OCI-LY1 (cell line): ENCODE measurements around the gene CD55.

ENCODE experiments used
- H2AFZ ChIP-seq: fragments of 200-600 bp; sonication (generic), shearing (Covaris generic); 2 replicates; pipeline ENCODE4 v1.6.0; 2014; ENCODE audit warnings: antibody characterized with exemption, mild to moderate bottlenecking, low read length
- H3F3A ChIP-seq: fragments of 200-600 bp; sonication (generic), shearing (Covaris generic); 2 replicates; pipeline ENCODE4 v1.6.0; 2014; ENCODE audit warnings: mild to moderate bottlenecking, antibody characterized with exemption, low read length, moderate library complexity; ENCODE audit not compliant: insufficient read depth
- H3K27ac ChIP-seq: fragments of 200-600 bp; sonication (generic); 2 replicates; pipeline ENCODE4 v1.5.1; 2014; ENCODE audit warnings: low read length, mixed run types, mild to moderate bottlenecking, low read depth; ENCODE audit not compliant: poor library complexity, severe bottlenecking
- H3K27me3 ChIP-seq: fragments of 200-600 bp; sonication (generic); 2 replicates; pipeline ENCODE4 v1.6.0; 2014; ENCODE audit warnings: antibody characterized with exemption, mild to moderate bottlenecking, low read length, moderate library complexity; ENCODE audit not compliant: insufficient read depth
- H3K36me3 ChIP-seq: fragments of 200-600 bp; sonication (generic); 2 replicates; pipeline ENCODE4 v1.6.1; 2014; ENCODE audit warnings: mild to moderate bottlenecking, antibody characterized with exemption, low read length, moderate library complexity, mixed read lengths; ENCODE audit not compliant: insufficient read depth
- H3K4me1 ChIP-seq: fragments of 200-600 bp; sonication (generic); 2 replicates; pipeline ENCODE4 v1.5.1; 2014; ENCODE audit warnings: mild to moderate bottlenecking, low read length, moderate library complexity; ENCODE audit not compliant: insufficient read depth, severe bottlenecking
- H3K4me2 ChIP-seq: fragments of 200-600 bp; sonication (generic), shearing (Covaris generic); 2 replicates; pipeline ENCODE4 v1.6.1; 2014; ENCODE audit warnings: low read length
- H3K4me3 ChIP-seq: fragments of 200-600 bp; sonication (generic); 2 replicates; pipeline ENCODE4 v1.5.1; 2014; ENCODE audit warnings: low read length, low read depth, mild to moderate bottlenecking, mixed read lengths; ENCODE audit not compliant: poor library complexity, severe bottlenecking
- H3K79me2 ChIP-seq: fragments of 200-600 bp; shearing (Covaris generic); 2 replicates; pipeline ENCODE4 v1.6.1; 2016; ENCODE audit warnings: mixed run types, low read length, mixed read lengths; ENCODE audit not compliant: insufficient read depth
- H3K9ac ChIP-seq: fragments of 200-600 bp; sonication (generic), shearing (Covaris generic); 2 replicates; pipeline ENCODE4 v1.6.1; 2014; ENCODE audit warnings: mild to moderate bottlenecking, low read length, mixed read lengths
- H3K9me2 ChIP-seq: fragments of 200-600 bp; sonication (generic), shearing (Covaris generic); 2 replicates; pipeline ENCODE4 v1.6.1; 2014; ENCODE audit warnings: low read depth, mild to moderate bottlenecking, low read length, mixed read lengths
- H3K9me3 ChIP-seq: fragments of 200-600 bp; shearing (Covaris generic); 2 replicates; pipeline ENCODE4 v1.6.1; 2014; ENCODE audit warnings: low read length, mixed read lengths
- H4K20me1 ChIP-seq: fragments of 200-600 bp; sonication (generic), shearing (Covaris generic); 2 replicates; pipeline ENCODE4 v1.6.0; 2016; ENCODE audit warnings: mild to moderate bottlenecking, low read length; ENCODE audit not compliant: insufficient read depth
- EZH2 ChIP-seq: fragments of 200-600 bp; sonication (generic), shearing (Covaris generic); IDR thresholded peaks from 2 replicates; pipeline ENCODE4 v1.8.0; 2017; ENCODE audit warnings: borderline replicate concordance, mixed run types, mild to moderate bottlenecking, antibody characterized with exemption, low read length, moderate library complexity, mixed read lengths
- TF ChIP-seq, protein P1 (sequence below): fragments of 200-600 bp; sonication (generic), shearing (Covaris generic); IDR thresholded peaks from 2 replicates; pipeline ENCODE4 v1.5.1; 2017; ENCODE audit warnings: mild to moderate bottlenecking, antibody characterized with exemption, low read length, moderate library complexity, mixed read lengths

The CD55 gene

GRCh38 chr1:207335138-207335537, 13.7 kb downstream of the CD55 start:
- no peak overlapping the region for H3K4me2 ChIP-seq
- H3K9ac ChIP-seq = no peak overlapping the region
- H3K27me3 ChIP-seq = no peaks in the 10 kb centered on the region
- H3K27ac ChIP-seq = no peak overlapping the region
- H3K9me2 ChIP-seq = no peaks in the 10 kb centered on the region
- no peaks in the 10 kb centered on the region for H3F3A ChIP-seq
- H3K79me2 ChIP-seq = no peaks in the 10 kb centered on the region
- peaks cover 10% of the 10 kb centered on the region; the same call in 1 of the 2 replicates for H3K9me3 ChIP-seq
- no peaks in the 10 kb centered on the region for H4K20me1 ChIP-seq
- TF ChIP-seq, protein P1, sequence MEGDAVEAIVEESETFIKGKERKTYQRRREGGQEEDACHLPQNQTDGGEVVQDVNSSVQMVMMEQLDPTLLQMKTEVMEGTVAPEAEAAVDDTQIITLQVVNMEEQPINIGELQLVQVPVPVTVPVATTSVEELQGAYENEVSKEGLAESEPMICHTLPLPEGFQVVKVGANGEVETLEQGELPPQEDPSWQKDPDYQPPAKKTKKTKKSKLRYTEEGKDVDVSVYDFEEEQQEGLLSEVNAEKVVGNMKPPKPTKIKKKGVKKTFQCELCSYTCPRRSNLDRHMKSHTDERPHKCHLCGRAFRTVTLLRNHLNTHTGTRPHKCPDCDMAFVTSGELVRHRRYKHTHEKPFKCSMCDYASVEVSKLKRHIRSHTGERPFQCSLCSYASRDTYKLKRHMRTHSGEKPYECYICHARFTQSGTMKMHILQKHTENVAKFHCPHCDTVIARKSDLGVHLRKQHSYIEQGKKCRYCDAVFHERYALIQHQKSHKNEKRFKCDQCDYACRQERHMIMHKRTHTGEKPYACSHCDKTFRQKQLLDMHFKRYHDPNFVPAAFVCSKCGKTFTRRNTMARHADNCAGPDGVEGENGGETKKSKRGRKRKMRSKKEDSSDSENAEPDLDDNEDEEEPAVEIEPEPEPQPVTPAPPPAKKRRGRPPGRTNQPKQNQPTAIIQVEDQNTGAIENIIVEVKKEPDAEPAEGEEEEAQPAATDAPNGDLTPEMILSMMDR = no peak
- no peak for TF ChIP-seq EZH2
- peaks cover 20% of the 10 kb centered on the region for H3K4me1 ChIP-seq
- H2AFZ ChIP-seq = no peak overlapping the region
- H3K4me3 ChIP-seq = no peak overlapping the region
- peaks cover 16% of the 10 kb centered on the region for H3K36me3 ChIP-seq

DNA sequence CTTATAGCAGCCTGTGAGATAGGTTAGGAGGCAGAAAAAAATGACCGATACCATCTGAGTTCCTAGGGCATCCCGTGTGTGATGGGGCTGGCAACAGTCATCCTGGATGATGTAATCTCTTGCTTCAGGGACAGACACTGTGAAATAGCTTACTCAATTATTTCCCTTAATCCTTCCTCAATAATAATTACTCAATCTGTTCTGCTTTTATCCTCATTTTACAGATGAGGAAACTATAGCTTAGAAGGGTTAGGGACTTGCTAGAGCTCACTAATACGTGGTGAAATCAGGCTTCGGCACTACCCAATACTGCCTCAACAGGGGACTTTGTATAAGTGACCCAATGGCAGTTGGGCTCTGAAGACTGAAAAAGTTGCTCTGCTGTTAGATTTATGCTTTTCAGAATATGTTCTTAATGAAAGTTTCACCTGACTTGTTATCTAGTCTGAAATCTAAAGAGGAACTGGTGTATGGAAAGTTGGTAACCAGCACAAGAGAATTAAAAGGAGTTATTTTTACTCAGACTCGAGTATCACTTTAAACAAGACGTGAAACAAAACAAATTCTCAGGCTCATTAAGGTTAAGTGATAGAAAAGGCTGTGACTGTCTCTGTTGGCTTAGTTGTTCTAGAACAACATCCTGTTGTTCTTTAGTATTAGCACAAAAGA, 14.4 kb downstream of the CD55 start:
- Histone ChIP-seq H3K9me2 (no peaks in the 10 kb centered on the region), H3K79me2 (no peaks in the 10 kb centered on the region), H3K4me1 (peaks cover 20% of the 10 kb centered on the region), H3K9me3 (peaks cover 10% of the 10 kb centered on the region; the same call in 1 of the 2 replicates), H3K9ac (no peak overlapping the region), H2AFZ (no peak overlapping the region), H3K36me3 (peaks cover 18% of the 10 kb centered on the region), H3K27ac (peak overlapping the region; percentile 3), H4K20me1 (no peaks in the 10 kb centered on the region), H3K4me3 (no peak overlapping the region), H3F3A (no peaks in the 10 kb centered on the region), H3K27me3 (no peaks in the 10 kb centered on the region), H3K4me2 (no peak overlapping the region)
- TF ChIP-seq, protein P1 = 0 out of 2 replicates have a peak, but pooled peaks have one; percentile 10
- TF ChIP-seq EZH2 = no peak

DNA sequence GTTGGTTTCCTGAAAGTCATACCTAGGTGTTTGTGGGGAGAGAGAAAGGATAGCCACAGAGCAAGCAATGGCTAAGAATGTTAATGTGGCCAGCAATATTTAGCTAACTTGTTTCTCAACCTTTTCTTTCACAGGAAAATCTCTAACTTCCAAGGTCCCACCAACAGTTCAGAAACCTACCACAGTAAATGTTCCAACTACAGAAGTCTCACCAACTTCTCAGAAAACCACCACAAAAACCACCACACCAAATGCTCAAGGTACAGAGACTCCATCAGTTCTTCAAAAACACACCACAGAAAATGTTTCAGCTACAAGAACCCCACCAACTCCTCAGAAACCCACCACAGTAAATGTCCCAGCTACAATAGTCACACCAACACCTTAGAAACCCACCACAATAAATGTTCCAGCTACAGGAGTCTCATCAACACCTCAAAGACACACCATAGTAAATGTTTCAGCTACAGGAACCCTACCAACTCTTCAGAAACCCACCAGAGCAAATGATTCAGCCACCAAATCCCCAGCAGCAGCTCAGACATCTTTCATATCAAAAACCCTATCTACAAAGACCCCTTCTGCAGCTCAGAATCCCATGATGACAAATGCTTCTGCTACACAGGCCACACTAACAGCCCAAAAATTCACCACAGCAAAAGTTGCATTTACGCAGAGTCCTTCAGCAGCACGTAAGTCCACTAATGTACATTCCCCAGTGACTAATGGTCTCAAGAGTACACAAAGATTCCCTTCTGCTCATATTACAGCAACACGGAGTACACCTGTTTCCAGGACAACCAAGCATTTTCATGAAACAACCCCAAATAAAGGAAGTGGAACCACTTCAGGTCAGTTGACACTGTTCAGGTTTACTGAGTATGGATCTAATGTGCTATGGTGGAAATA, 15.3 kb downstream of the CD55 start:
- Histone ChIP-seq H3K4me1 (peaks cover 20% of the 10 kb centered on the region), H3K9me2 (no peaks in the 10 kb centered on the region), H3K9me3 (peaks cover 10% of the 10 kb centered on the region; the same call in 1 of the 2 replicates), H4K20me1 (no peaks in the 10 kb centered on the region), H3F3A (no peaks in the 10 kb centered on the region), H3K27ac (peak overlapping the region; percentile 3), H3K79me2 (no peaks in the 10 kb centered on the region), H3K27me3 (no peaks in the 10 kb centered on the region), H3K4me3 (no peak overlapping the region), H2AFZ (no peak overlapping the region), H3K36me3 (peaks cover 21% of the 10 kb centered on the region), H3K4me2 (no peak overlapping the region), H3K9ac (no peak overlapping the region)
- TF ChIP-seq EZH2 = no peak
- TF ChIP-seq, protein P1 = no peak
